HUES6 (cell line): ENCODE results near the gene PLD1.
"Not testable (repeated sequence)": the region's sequence is repeated elsewhere in the genome, so short reads cannot be mapped to it uniquely, and the experiment has no call there.

Source experiments
- H3K27ac ChIP-seq: 2 replicates; pipeline ENCODE4 v1.7.0; 2013; ENCODE audit warnings: low read depth, mild to moderate bottlenecking, low read length, inconsistent platforms
- H3K27me3 ChIP-seq: 2 replicates; pipeline ENCODE4 v1.6.1; 2013; ENCODE audit warnings: low read length; ENCODE audit not compliant: control insufficient read depth, insufficient read depth
- H3K36me3 ChIP-seq: 2 replicates; pipeline ENCODE4 v1.6.1; 2013; ENCODE audit warnings: low read length; ENCODE audit not compliant: control insufficient read depth, insufficient read depth
- H3K4me1 ChIP-seq: 2 replicates; pipeline ENCODE4 v1.6.1; 2013; ENCODE audit warnings: low read length; ENCODE audit not compliant: control insufficient read depth, insufficient read depth
- H3K4me3 ChIP-seq: 2 replicates; pipeline ENCODE4 v1.5.1; 2013; ENCODE audit warnings: low read depth, low read length
- H3K9ac ChIP-seq: one replicate; pipeline ENCODE4 v1.6.1; 2013; ENCODE audit warnings: mild to moderate bottlenecking, low read length
- H3K9me3 ChIP-seq: 2 replicates; pipeline ENCODE4 v1.6.1; 2013; ENCODE audit warnings: low read depth, low read length; ENCODE audit not compliant: control insufficient read depth, insufficient read depth

PLD1 gene

GRCh38 chr3:171704814-171705213, 105.5 kb downstream of the PLD1 start:
- H3K4me3 ChIP-seq: no peak overlapping the region
- H3K36me3 ChIP-seq: no peaks in the 10 kb centered on the region
- 0 out of 2 replicates have a peak, but pooled peaks cover 3% of the 10 kb centered on the region for H3K4me1 ChIP-seq
- no peaks in the 10 kb centered on the region for H3K27me3 ChIP-seq
- no peak overlapping the region for H3K27ac ChIP-seq
- no peak overlapping the region for H3K9ac ChIP-seq
- H3K9me3 ChIP-seq: peaks cover 2% of the 10 kb centered on the region; the same call in 1 of the 2 replicates

- Histone ChIP-seq H3K4me3 (no peak overlapping the region), H3K9me3 (peaks cover 2% of the 10 kb centered on the region; the same call in 1 of the 2 replicates), H3K27me3 (no peaks in the 10 kb centered on the region), H3K9ac (no peak overlapping the region), H3K36me3 (no peaks in the 10 kb centered on the region), H3K27ac (no peak overlapping the region), H3K4me1 (0 out of 2 replicates have a peak, but pooled peaks cover 3% of the 10 kb centered on the region)
Observed at GRCh38 chr3:171704002-171704401, 106.3 kb downstream of the PLD1 start.

GRCh38 chr3:171703144-171703543, 107.1 kb downstream of the PLD1 start:
- Histone ChIP-seq H3K27me3 (no peaks in the 10 kb centered on the region), H3K9ac (no peak overlapping the region), H3K27ac (no peak overlapping the region), H3K4me3 (no peak overlapping the region), H3K9me3 (peaks cover 2% of the 10 kb centered on the region; the same call in 1 of the 2 replicates), H3K4me1 (0 out of 2 replicates have a peak, but pooled peaks cover 3% of the 10 kb centered on the region), H3K36me3 (no peaks in the 10 kb centered on the region)

- Histone ChIP-seq H3K27ac (no peak overlapping the region), H3K4me3 (no peak overlapping the region), H3K4me1 (0 out of 2 replicates have a peak, but pooled peaks cover 3% of the 10 kb centered on the region), H3K36me3 (no peaks in the 10 kb centered on the region), H3K9me3 (no peaks in the 10 kb centered on the region; the same call in 1 of the 2 replicates), H3K27me3 (no peaks in the 10 kb centered on the region), H3K9ac (no peak overlapping the region)
Observed at GRCh38 chr3:171700653-171701052, 109.6 kb downstream of the PLD1 start.

- no peak overlapping the region for H3K4me3 ChIP-seq
Observed at GRCh38 chr3:171700157-171700556, 110.1 kb downstream of the PLD1 start.

GRCh38 chr3:171699601-171700000, 110.7 kb downstream of the PLD1 start:
- Histone ChIP-seq H3K27ac (no peak overlapping the region), H3K4me3 (no peak overlapping the region)

More at GRCh38 chr3:171700157-171700556, 110.1 kb downstream of the PLD1 start:
- Histone ChIP-seq H3K36me3 (no peaks in the 10 kb centered on the region), H3K9me3 (no peaks in the 10 kb centered on the region; the same call in 1 of the 2 replicates), H3K9ac (no peak overlapping the region), H3K4me1 (0 out of 2 replicates have a peak, but pooled peaks cover 3% of the 10 kb centered on the region), H3K27ac (no peak overlapping the region), H3K27me3 (no peaks in the 10 kb centered on the region)

GRCh38 chr3:171696805-171697204, 113.5 kb downstream of the PLD1 start:
- Histone ChIP-seq H3K4me1 (no peaks in the 10 kb centered on the region), H3K27ac (no peak overlapping the region), H3K27me3 (no peaks in the 10 kb centered on the region)

More at GRCh38 chr3:171699601-171700000, 110.7 kb downstream of the PLD1 start:
- 0 out of 2 replicates have a peak, but pooled peaks cover under 1% of the 10 kb centered on the region for H3K4me1 ChIP-seq
- H3K27me3 ChIP-seq: no peaks in the 10 kb centered on the region
- no peaks in the 10 kb centered on the region; the same call in 1 of the 2 replicates for H3K9me3 ChIP-seq
- no peak overlapping the region for H3K9ac ChIP-seq
- H3K36me3 ChIP-seq: no peaks in the 10 kb centered on the region

GRCh38 chr3:171695426-171695825, 114.9 kb downstream of the PLD1 start:
- Histone ChIP-seq H3K9ac (no peak overlapping the region), H3K9me3 (no peaks in the 10 kb centered on the region), H3K4me1 (no peaks in the 10 kb centered on the region), H3K36me3 (no peaks in the 10 kb centered on the region), H3K4me3 (no peak overlapping the region), H3K27me3 (no peaks in the 10 kb centered on the region), H3K27ac (no peak overlapping the region)

More at GRCh38 chr3:171696805-171697204, 113.5 kb downstream of the PLD1 start:
- no peak overlapping the region for H3K9ac ChIP-seq
- no peaks in the 10 kb centered on the region for H3K9me3 ChIP-seq
- H3K4me3 ChIP-seq: no peak overlapping the region
- H3K36me3 ChIP-seq: no peaks in the 10 kb centered on the region

- Histone ChIP-seq H3K36me3 (no peaks in the 10 kb centered on the region), H3K4me3 (no peak overlapping the region), H3K27me3 (no peaks in the 10 kb centered on the region), H3K4me1 (no peaks in the 10 kb centered on the region), H3K9ac (no peak overlapping the region), H3K9me3 (no peaks in the 10 kb centered on the region), H3K27ac (no peak overlapping the region)
Observed at GRCh38 chr3:171694888-171695287, 115.4 kb downstream of the PLD1 start.

- H3K27me3 ChIP-seq, H3K9ac ChIP-seq, H3K4me3 ChIP-seq, H3K27ac ChIP-seq, H3K4me1 ChIP-seq, H3K9me3 ChIP-seq, H3K36me3 ChIP-seq: not testable (repeated sequence)
Observed at GRCh38 chr3:171692551-171692950, 117.7 kb downstream of the PLD1 start.

- Histone ChIP-seq H3K4me1 (no peaks in the 10 kb centered on the region), H3K27ac (no peak overlapping the region), H3K4me3 (no peak overlapping the region), H3K36me3 (no peaks in the 10 kb centered on the region), H3K9ac (no peak overlapping the region), H3K27me3 (no peaks in the 10 kb centered on the region), H3K9me3 (no peaks in the 10 kb centered on the region)
Observed at GRCh38 chr3:171691485-171691884, 118.8 kb downstream of the PLD1 start.
